Lower leg skin (tissue), 4 donors: Measurements from ENCODE around the gene SNRPN. TPM values are rescaled to one million over a fixed set of nuclear protein-coding genes. Genes with fewer than 3 reads are reported as not detected.

Experiments
- DNase-seq, 2 donors: peaks; one replicate each; pipeline ENCODE4 v3.0.0-alpha.2; 2019; ENCODE audit warnings: low spot score in 2 of 2
- H3K4me3 ChIP-seq: fragments of 200-600 bp; sonication (generic); 2 replicates; pipeline ENCODE4 v1.5.1; 2017; ENCODE audit warnings: mild to moderate bottlenecking, low read depth; ENCODE audit not compliant: poor library complexity, severe bottlenecking
- CTCF ChIP-seq, 3 donors: fragments of 450-650 bp; IDR thresholded peaks; one replicate each; pipeline ENCODE4 v1.5.1; 2016; ENCODE audit warnings: antibody characterized with exemption in 3 of 3, mild to moderate bottlenecking in 3 of 3, moderate library complexity in 2 of 3
- POLR2A ChIP-seq, 2 donors: fragments of 450-650 bp; IDR thresholded peaks; one replicate each; pipeline ENCODE4 v1.6.1; 2016 to 2017; ENCODE audit warnings: antibody characterized with exemption in 2 of 2, mild to moderate bottlenecking in 1 of 2, moderate library complexity in 1 of 2
- WGBS, 2 donors: methylation state at CpG; one replicate each; pipeline ENCODE4 v1.1.5; 2018; 5-methylcytosine and 5-hydroxymethylcytosine counted together
- intact Hi-C: fragments of 100-400 bp; cut with DNase I; formaldehyde crosslinking; loops from one replicate; pipeline ENCODE4 v1.15.0; 2023; ENCODE audit warnings: low total_unique reads
- total RNA-seq, 4 donors: library from RNA; depleted of rRNA; stranded (reverse); fragments of >200 nt; gene quantifications; one replicate each; pipeline ENCODE4 v1.1.0, GENCODE V29; 2016

The SNRPN gene
- total RNA-seq, 4 donors from 2014 or later = 36.8 to 53.5 (median 45.0) TPM

- TF ChIP-seq CTCF (IDR thresholded peaks at IDR 0.05) (no peak), POLR2A (IDR thresholded peaks at IDR 0.05) (no peak)
- H3K4me3 ChIP-seq = no peak overlapping the region
- no peak for DNase-seq
- 90% methylated on average over 9 of the region's 9 CpGs for WGBS, 2 donors
- intact Hi-C loops = no loop called here
Observed at GRCh38 chr15:24977686-24978085, 22.9 kb downstream of the SNRPN start.

GRCh38 chr15:24985224-24985623 is 30.4 kb downstream of the SNRPN start:
- TF ChIP-seq CTCF (IDR thresholded peaks at IDR 0.05) (no peak), POLR2A (IDR thresholded peaks at IDR 0.05) (no peak)
- no peak for DNase-seq
- intact Hi-C loops = no loop called here
- WGBS, 2 donors = 88 to 93% methylated on average over 7 of the region's 7 CpGs
- H3K4me3 ChIP-seq = no peak overlapping the region

GRCh38 chr15:24986653-24987052 is 31.9 kb downstream of the SNRPN start:
- no peak for DNase-seq
- H3K4me3 ChIP-seq = no peak overlapping the region
- WGBS, 2 donors = 76 to 90% methylated on average over 6 of the region's 6 CpGs
- intact Hi-C loops = no loop called here
- TF ChIP-seq CTCF (IDR thresholded peaks at IDR 0.05) (no peak), POLR2A (IDR thresholded peaks at IDR 0.05) (no peak)

GRCh38 chr15:25019434-25019833 is 64.6 kb downstream of the SNRPN start:
- WGBS, 2 donors = 69 to 78% methylated on average over 1 of the region's 1 CpG
- no peak for DNase-seq
- TF ChIP-seq CTCF (IDR thresholded peaks at IDR 0.05) = no peak
- TF ChIP-seq POLR2A (IDR thresholded peaks at IDR 0.05) = no peak
- intact Hi-C loops = no loop called here
- no peak overlapping the region for H3K4me3 ChIP-seq

- TF ChIP-seq POLR2A (IDR thresholded peaks at IDR 0.05) (no peak), CTCF (IDR thresholded peaks at IDR 0.05) (no peak)
- 80 to 89% methylated on average over 2 of the region's 2 CpGs for whole genome bisulfite sequencing, 2 donors
- intact Hi-C loops = no loop called here
- no peak for DNase-seq
- H3K4me3 ChIP-seq = no peak overlapping the region
Observed at GRCh38 chr15:25022233-25022632, 67.4 kb downstream of the SNRPN start.

Other genes with a start within 250 kb of the SNRPN start
- gene SNURF, start within 50 bp of the SNRPN start, total RNA-seq = 1 to 10 TPM in 2 of 4 donors, not detected in 2; 1.9 to 3.6 TPM